GM15510 (cell line): ENCODE measurements around the gene RNF187.

Source experiments
- POLR2A ChIP-seq: IDR thresholded peaks from 3 replicates; pipeline ENCODE4 v1.6.1; 2011; ENCODE audit warnings: borderline replicate concordance; ENCODE audit not compliant: insufficient read length; ENCODE audit errors: extremely low read depth

Gene RNF187

DNA sequence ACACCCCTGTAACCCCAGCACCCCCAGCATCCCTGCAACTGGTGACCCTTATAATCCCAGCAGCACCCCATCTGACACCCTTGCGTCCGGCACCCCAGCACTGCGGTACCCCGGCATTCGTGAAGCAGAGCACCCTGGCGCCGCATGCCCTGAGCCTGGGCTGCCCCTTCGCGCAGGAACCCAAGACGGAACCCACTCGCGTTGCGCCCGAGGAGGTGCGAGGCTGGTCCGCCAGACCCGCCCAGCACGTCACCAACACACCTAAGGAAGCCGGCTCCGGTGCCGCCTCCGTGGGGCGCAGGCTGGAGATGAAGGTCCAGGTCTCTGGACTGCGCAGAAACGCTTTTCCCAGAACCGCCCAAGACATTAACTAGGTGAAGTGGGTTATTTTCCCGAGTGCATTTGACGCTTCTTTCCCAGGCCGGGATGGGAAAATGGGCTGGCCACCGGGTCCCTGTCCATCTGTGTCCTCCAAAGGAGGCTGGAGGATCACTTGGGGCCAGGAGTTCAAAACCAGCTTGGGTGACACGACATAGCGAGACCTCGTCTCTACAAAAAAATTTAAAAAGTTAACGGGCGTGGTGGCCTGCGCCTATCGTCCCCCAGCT is 15.9 kb upstream of the RNF187 start:
- no peak for TF ChIP-seq POLR2A

GRCh38 chr1:228471762-228472398 is 15.3 kb upstream of the RNF187 start:
- TF ChIP-seq POLR2A: no peak

DNA sequence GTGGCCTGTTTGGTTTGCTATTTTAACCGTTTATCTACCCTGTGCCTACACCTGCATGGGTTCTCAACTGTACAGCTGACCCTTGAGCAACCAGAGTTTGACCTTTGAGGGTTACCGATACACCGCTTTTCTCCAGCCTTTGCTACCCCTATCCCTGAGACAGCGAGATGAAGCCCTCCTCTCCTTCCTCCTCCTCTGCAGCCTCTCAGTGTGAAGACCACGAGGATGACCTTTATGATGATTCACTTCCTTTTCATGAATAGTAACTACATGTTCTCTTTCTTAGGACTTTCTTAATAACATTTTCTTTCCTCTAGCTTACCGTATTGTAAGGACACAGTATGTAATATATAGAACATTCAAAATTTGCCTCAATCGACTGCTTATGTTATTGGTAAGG is 14.5 kb upstream of the RNF187 start:
- TF ChIP-seq POLR2A: no peak

DNA sequence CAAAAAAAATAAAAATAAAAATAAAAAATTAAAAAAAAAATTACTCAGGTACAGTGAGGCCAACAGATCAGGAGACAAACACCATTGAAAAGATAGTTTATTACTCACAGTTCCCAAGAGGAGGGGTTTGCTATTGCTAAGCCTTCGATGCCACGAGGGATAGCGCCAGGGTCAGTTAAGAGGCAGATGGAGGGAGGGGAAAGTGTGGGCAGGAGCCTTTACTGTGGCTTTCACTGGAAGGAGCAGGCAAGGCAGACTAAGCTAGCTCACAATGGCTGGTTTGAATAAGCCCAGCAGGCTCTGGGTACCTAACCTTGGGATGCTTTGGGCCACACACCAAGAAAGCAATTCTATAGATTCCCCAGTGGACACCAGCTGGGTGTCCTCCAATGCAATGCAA is 12.7 kb upstream of the RNF187 start:
- no peak for TF ChIP-seq POLR2A

DNA sequence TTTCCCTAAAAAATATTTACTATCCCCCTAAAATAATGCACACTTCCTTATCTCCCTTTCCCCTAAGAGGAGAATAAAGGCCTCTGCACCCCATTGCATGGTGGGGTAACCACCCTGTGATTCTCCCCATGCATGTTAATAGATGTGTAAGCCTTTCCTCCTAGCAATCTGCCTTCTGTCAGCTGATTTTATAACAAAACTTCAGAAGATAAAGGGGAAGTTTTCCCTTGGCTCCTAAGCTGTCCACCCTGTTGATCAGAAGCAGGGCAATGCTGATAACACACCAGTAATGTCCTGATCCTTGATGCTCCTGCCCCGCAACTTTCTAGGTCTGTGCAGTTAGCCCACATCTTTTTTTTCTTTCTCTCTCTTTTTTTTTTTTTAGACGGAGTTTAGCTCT is 11.4 kb upstream of the RNF187 start:
- TF ChIP-seq POLR2A: no peak

GRCh38 chr1:228477263-228477662 is 9.9 kb upstream of the RNF187 start:
- no peak for TF ChIP-seq POLR2A

- no peak for TF ChIP-seq POLR2A
Measured at GRCh38 chr1:228478326-228478725, 8.9 kb upstream of the RNF187 start.

GRCh38 chr1:228478912-228479711 is 8.1 kb upstream of the RNF187 start:
- TF ChIP-seq POLR2A: no peak

DNA sequence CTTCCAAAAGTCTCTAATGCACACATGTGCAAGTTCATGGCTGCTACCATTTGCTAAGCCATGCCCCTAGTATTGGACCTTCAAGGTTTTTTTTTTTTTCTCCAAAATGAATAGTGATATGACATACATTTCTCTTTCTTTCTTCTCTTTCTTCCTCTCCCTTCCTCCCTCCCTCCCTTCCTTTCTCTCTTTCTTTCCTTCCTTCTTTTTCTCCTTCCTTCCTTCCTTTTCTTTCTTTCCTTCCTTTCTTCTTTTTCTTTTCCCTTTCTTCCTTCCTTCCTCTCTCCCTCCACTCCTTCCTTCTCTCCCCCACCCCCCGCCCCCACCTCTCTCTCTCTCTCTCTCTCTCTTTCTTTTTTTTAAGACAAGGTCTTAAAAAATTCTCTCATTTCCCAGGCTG is 3.4 kb upstream of the RNF187 start:
- no peak for TF ChIP-seq POLR2A

DNA sequence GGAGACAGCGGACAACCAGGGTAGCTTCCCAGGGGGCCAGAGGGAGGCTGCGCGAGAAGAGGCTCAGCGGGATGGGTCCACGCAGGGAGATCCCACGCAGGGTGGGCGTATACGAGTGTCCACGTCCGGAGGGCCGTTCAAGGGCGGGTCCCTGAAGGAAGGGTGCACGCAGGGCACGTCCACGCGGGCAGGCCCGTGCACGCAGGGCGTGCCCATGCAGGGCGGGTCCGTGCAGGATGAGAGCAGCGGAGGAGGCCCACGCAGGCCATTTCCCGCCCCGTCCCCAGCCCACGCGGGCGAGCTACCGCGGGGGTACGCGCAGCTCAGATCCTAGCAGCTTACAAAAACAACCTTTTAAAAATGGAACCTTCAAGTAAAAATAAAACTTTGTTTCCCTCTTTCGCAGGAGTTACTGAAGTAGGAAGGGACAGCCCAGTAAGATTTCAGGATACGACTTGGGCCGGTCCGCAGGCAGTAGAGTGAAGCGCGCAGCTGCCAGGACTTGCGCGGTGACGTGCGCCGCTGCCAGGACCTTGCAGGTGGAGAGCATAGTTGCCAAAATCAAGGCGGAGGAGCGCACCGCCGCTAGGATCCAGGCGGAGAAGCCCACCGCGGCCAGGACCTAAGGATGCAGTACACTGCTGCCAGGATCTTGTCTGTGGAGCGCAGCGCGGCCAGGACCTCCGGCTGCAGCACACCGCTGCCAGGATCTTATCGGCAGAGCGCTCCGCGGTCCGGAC is 416 bp upstream of the RNF187 start:
- peak; percentile 50 for TF ChIP-seq POLR2A

- TF ChIP-seq POLR2A: no peak
Measured at GRCh38 chr1:228488125-228488817, 1.1 kb downstream of the RNF187 start.

DNA sequence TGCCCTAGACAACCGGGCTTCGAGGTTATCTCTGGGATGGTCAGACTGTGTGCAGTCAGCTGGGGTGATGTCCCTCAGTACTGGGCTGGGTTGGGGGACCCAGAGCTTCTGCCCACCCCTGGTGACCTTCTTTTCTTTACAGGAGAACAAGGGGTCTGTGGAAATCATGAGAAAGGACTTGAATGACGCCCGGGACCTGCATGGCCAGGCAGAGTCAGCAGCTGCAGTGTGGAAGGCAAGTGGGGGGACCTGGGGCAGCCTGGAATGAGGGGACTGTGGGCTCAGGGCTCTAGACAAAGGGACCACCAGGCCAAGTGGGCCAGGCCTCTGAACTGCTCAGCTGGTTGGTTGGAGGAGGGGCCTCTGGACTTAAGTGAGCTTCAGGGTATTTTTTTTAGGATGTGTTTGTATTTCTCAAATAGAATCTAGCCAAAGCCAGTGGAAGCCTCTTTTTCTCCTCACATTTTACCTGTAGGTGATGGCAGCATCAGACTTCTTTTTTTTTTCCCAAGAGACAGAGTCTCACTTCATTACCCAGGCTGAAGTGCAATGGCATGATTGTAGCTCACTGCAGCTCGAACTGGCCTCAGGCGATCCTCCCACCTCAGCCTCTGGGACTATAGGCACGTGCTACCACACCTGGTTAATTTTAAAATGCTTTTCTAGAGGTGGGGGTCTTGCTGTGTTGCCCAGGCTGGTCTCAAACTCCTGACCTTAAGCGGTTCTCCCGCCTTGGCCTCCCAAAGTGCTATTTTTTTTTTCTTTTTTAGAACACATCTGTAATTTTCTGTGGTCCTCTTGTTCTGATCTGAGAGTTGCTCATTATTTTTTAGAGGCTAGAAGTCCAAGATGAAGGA is 1.9 kb downstream of the RNF187 start:
- TF ChIP-seq POLR2A: no peak
